B cell (primary cell): ENCODE results near the gene EPX. TPM values are rescaled to one million over a fixed set of nuclear protein-coding genes. Genes with fewer than 3 reads are reported as not detected.

Experiments
- ATAC-seq: fragments of 200-7000 bp; cut with Tn5 transposase; one replicate; pipeline ENCODE4 v1.10.0; 2021; ENCODE audit warnings: low read depth, mild to moderate bottlenecking, moderate number of reproducible peaks, moderate library complexity
- CTCF ChIA-PET: fragments of 350-600 bp; sonication (Branson Sonifier 250); formaldehyde crosslinking; loops from one replicate; lab custom pipeline; 2021; ENCODE audit warnings: antibody characterized with exemption, inconsistent platforms; lab: Charles Lee
- POLR2A ChIA-PET: fragments of 350-600 bp; sonication (Branson Sonifier 250); formaldehyde crosslinking; loops from one replicate; lab custom pipeline; 2021; ENCODE audit warnings: antibody characterized with exemption; lab: Charles Lee
- DNase-seq: peaks from one replicate; pipeline ENCODE4 v3.0.0; 2013
- H2AFZ ChIP-seq: 2 replicates; pipeline ENCODE4 v1.6.1; 2012; ENCODE audit warnings: mild to moderate bottlenecking, low read depth, low read length; ENCODE audit not compliant: insufficient read depth, poor library complexity, severe bottlenecking
- H3K27ac ChIP-seq, 2 donors: 1 replicate in 1 of 2; 2 replicates in 1 of 2; pipeline ENCODE4 v1.5.1; 2012 to 2013; ENCODE audit warnings: low read length in 2 of 2, mild to moderate bottlenecking in 2 of 2, moderate library complexity in 1 of 2
- H3K27me3 ChIP-seq, 4 experiments: fragments of 200-600 bp in 1 of 4; sonication (generic) in 1 of 4; replicated peaks in 1 of 4; 1 replicate in 2 of 4; 2 replicates in 2 of 4; pipeline versions ENCODE4 v1.6.1 to v1.7.0; 2013 to 2016; ENCODE audit warnings: low read length in 3 of 4, mild to moderate bottlenecking in 2 of 4, mixed read lengths in 1 of 4, moderate library complexity in 1 of 4; ENCODE audit not compliant: insufficient read depth in 4 of 4, control insufficient read depth in 3 of 4; ENCODE audit errors: control extremely low read depth in 1 of 4
- H3K36me3 ChIP-seq, 2 experiments: replicated peaks in 1 of 2; 1 replicate in 1 of 2; 2 replicates in 1 of 2; pipeline versions ENCODE4 v1.6.1 to v1.7.1; 2013; ENCODE audit warnings: low read length in 1 of 2; ENCODE audit not compliant: insufficient read depth in 2 of 2, control insufficient read depth in 1 of 2; ENCODE audit errors: control extremely low read depth in 1 of 2, extremely low read depth in 1 of 2
- H3K4me1 ChIP-seq, 2 donors: fragments of 200-600 bp in 1 of 2; sonication (generic) in 1 of 2; 1 replicate in 1 of 2; 2 replicates in 1 of 2; pipeline versions ENCODE4 v1.5.1 to v1.6.1; 2013 to 2017; ENCODE audit warnings: low read length in 2 of 2; ENCODE audit not compliant: control insufficient read depth in 2 of 2, insufficient read depth in 2 of 2
- H3K4me2 ChIP-seq: replicated peaks from 2 replicates; pipeline ENCODE3; 2012; ENCODE audit warnings: mild to moderate bottlenecking, low read depth, low read length; ENCODE audit not compliant: poor library complexity, severe bottlenecking
- H3K4me3 ChIP-seq, 5 experiments: fragments of 200-600 bp in 1 of 5; sonication (generic) in 1 of 5; 1 replicate in 3 of 5; 2 replicates in 2 of 5; pipeline versions ENCODE4 v1.5.1 to v1.7.0; 2011 to 2016; ENCODE audit warnings: low read length in 4 of 5, mild to moderate bottlenecking in 4 of 5, low read depth in 2 of 5, control low read depth in 1 of 5, moderate library complexity in 1 of 5; ENCODE audit not compliant: insufficient read depth in 1 of 5; ENCODE audit errors: control extremely low read depth in 1 of 5, extremely low read depth in 1 of 5
- H3K79me2 ChIP-seq: fragments of 200-600 bp; sonication (generic); one replicate; pipeline ENCODE4 v1.6.0; 2016; ENCODE audit warnings: low read length; ENCODE audit not compliant: control insufficient read depth, insufficient read depth
- H3K9ac ChIP-seq: fragments of 200-600 bp; sonication (generic); 2 replicates; pipeline ENCODE4 v1.6.1; 2017; ENCODE audit warnings: mild to moderate bottlenecking, low read length, moderate library complexity
- H3K9me3 ChIP-seq, 3 donors: one replicate each; pipeline versions ENCODE4 v1.6.1 to v1.7.1; 2013; ENCODE audit warnings: low read length in 2 of 3; ENCODE audit not compliant: control insufficient read depth in 2 of 3, insufficient read depth in 1 of 3; ENCODE audit errors: control extremely low read depth in 1 of 3
- H4K20me1 ChIP-seq: 2 replicates; pipeline ENCODE4 v1.6.0; 2012; ENCODE audit warnings: mild to moderate bottlenecking, low read length; ENCODE audit not compliant: insufficient read depth, control insufficient read depth, poor library complexity, severe bottlenecking
- H3K27ac Mint-ChIP-seq: one replicate; pipeline ENCODE4 v1.8.0; 2021; ENCODE audit warnings: mixed read lengths
- H3K27me3 Mint-ChIP-seq: one replicate; pipeline ENCODE4 v1.8.0; 2021; ENCODE audit warnings: mixed read lengths
- H3K4me1 Mint-ChIP-seq: one replicate; pipeline ENCODE4 v1.8.0; 2021; ENCODE audit warnings: mixed read lengths
- H3K4me3 Mint-ChIP-seq: one replicate; pipeline ENCODE4 v1.8.0; 2021; ENCODE audit warnings: mixed read lengths
- H3K9me3 Mint-ChIP-seq: one replicate; pipeline ENCODE4 v1.8.0; 2022; ENCODE audit warnings: mixed read lengths; ENCODE audit not compliant: insufficient read depth
- CTCF ChIP-seq: fragments of 200-600 bp; IDR thresholded peaks from one replicate; pipeline ENCODE4 v1.8.0; 2022; ENCODE audit warnings: antibody characterized with exemption, mild to moderate bottlenecking
- EZH2 ChIP-seq: IDR thresholded peaks from 2 replicates; pipeline ENCODE4 v1.6.1; 2012; ENCODE audit warnings: borderline replicate concordance, low read depth, mild to moderate bottlenecking, moderate library complexity, low read length; ENCODE audit not compliant: insufficient read depth, poor library complexity, severe bottlenecking
- WGBS: methylation state at CpG from one replicate; pipeline ENCODE4 v1.1.5; 2013; ENCODE audit warnings: missing lambda C conversion rate; ENCODE audit not compliant: insufficient coverage; 5-methylcytosine and 5-hydroxymethylcytosine counted together
- intact Hi-C: fragments of 100-400 bp; cut with micrococcal nuclease; formaldehyde crosslinking; loops from one replicate; pipeline ENCODE4 v1.10.0; 2022
- polyA plus RNA-seq: library from polyadenylated mRNA; depleted of rRNA; stranded (reverse); fragments of >200 nt; gene quantifications from 2 replicates; pipeline ENCODE4 v1.2.3, GENCODE V29; 2012
- total RNA-seq, 2 donors: library from RNA; stranded (reverse); fragments of 120-200 nt in 1 of 2; gene quantifications; 1 replicate in 1 of 2; 2 replicates in 1 of 2; pipeline versions ENCODE4 v1.2.3 to v1.2.4, GENCODE V29; 2013 to 2022

The EPX gene
- total and polyA plus RNA-seq, 2 donors (not counting 1 experiment from before 2014, with no cell fraction given) = not detected

- intact Hi-C loops = no loop called here
- no peaks in the 10 kb centered on the region for H3K79me2 ChIP-seq
- no peak within 1 kb of the TSS for H2AFZ ChIP-seq
- POLR2A ChIA-PET = no interaction called here
- peaks cover 47% of the 10 kb centered on the region for H3K27me3 Mint-ChIP-seq
- peaks cover 0 to 24% (median 6%) of the 10 kb centered on the region in 4 experiments for H3K27me3 ChIP-seq
- H3K27ac Mint-ChIP-seq = no peak within 1 kb of the TSS
- no peaks in the 10 kb centered on the region for H3K36me3 ChIP-seq
- no peak within 1 kb of the TSS for H3K27ac ChIP-seq
- CTCF ChIA-PET = interaction anchor here (1.2 to 2.1 kb wide), 3 partner anchors 11 to 38 kb away, joined by 3 to 11 read pairs (median 5); no protein-coding TSS in a partner anchor
- no peak within 1 kb of the TSS for H3K9ac ChIP-seq
- no peaks in the 10 kb centered on the region for H4K20me1 ChIP-seq
- H3K4me3 Mint-ChIP-seq = no peak within 1 kb of the TSS
- WGBS = 20% methylated on average over 1 of the region's 5 CpGs
- DNase-seq (no peak), ATAC-seq (no peak)
- H3K4me1 ChIP-seq = peaks cover 5 to 11% of the 10 kb centered on the region in 2 donors
- no peak within 1 kb of the TSS for H3K4me2 ChIP-seq
- H3K9me3 Mint-ChIP-seq = no peaks in the 10 kb centered on the region
- no peak within 1 kb of the TSS for H3K4me3 ChIP-seq
- peaks cover 0 to 3% (median 0%) of the 10 kb centered on the region in 3 donors for H3K9me3 ChIP-seq
- TF ChIP-seq EZH2 (no peak), CTCF (no peak)
- peaks cover 15% of the 10 kb centered on the region for H3K4me1 Mint-ChIP-seq
These were observed 45.7 kb downstream of the EPX start, which contains the start of gene LPO for GRCh38 chr17:58238147-58238634. LPO (plus strand) TSS chr17:58238584; CDS start chr17:58242980, 4,396 bp downstream.

GRCh38 chr17:58239987-58240386 is 47.5 kb downstream of the EPX start:
- ChIA-PET POLR2A (no interaction called here), CTCF (no interaction called here)
- no peak for ATAC-seq
- H3K4me2 ChIP-seq = no peak overlapping the region
- Mint-ChIP-seq H3K4me1 (peaks cover under 1% of the 10 kb centered on the region), H3K4me3 (no peak overlapping the region), H3K27me3 (peaks cover 56% of the 10 kb centered on the region), H3K9me3 (no peaks in the 10 kb centered on the region), H3K27ac (no peak overlapping the region)
- H4K20me1 ChIP-seq = no peaks in the 10 kb centered on the region
- H3K27ac ChIP-seq = no peak overlapping the region
- no peak overlapping the region for H3K9ac ChIP-seq
- H2AFZ ChIP-seq = no peak overlapping the region
- H3K27me3 ChIP-seq = peaks cover 0 to 27% (median 6%) of the 10 kb centered on the region in 4 experiments
- 67% methylated on average over 1 of the region's 1 CpG for WGBS
- no peak for TF ChIP-seq CTCF
- no peak for TF ChIP-seq EZH2
- intact Hi-C loops = no loop called here
- no peak for DNase-seq
- H3K36me3 ChIP-seq = no peaks in the 10 kb centered on the region
- no peaks in the 10 kb centered on the region for H3K4me1 ChIP-seq
- no peaks in the 10 kb centered on the region for H3K79me2 ChIP-seq
- no peak overlapping the region for H3K4me3 ChIP-seq
- peaks cover 0 to 3% (median 0%) of the 10 kb centered on the region in 3 donors for H3K9me3 ChIP-seq
